Hindlimb muscle (tissue), 1 donor: Measurements from ENCODE around the gene PHKG2. TPM values are rescaled to one million over a fixed set of nuclear protein-coding genes. Genes with fewer than 3 reads are reported as not detected.
A peak's percentile ranks its signal among the peaks of the same experiment; 100 is the strongest.

Source experiments
- DNase-seq: peaks from one replicate; pipeline ENCODE4 v3.0.0-alpha.2; 2013
- polyA plus RNA-seq: library from polyadenylated mRNA; unstranded; fragments of 120-200 nt; gene quantifications from one replicate; pipeline ENCODE4 v1.2.1, GENCODE V29; 2013; ENCODE audit not compliant: insufficient read length

Gene PHKG2
- polyA plus RNA-seq, 1 donor, result 13.6 TPM

GRCh38 chr16:30728899-30729672 is 19.1 kb upstream of the PHKG2 start:
- no peak for DNase-seq

DNA sequence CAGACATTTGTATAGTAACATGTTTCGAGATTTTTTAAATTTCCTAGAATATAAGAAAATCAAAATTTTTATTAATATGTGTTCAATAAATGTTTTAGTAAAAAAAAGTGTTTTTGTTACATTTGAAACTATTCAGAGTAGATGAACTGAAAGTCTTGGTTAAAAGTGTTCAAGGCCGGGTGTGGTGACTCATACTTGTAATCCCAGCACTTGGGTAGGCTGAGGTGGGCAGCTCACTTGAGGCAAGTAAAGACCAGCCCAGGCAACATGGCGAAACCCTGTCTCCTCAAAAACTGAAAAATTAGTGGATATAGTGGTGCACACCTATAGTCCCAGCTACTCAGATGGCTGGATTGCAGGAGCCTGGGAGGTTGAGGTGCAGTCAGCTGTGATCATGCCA is 16.8 kb upstream of the PHKG2 start:
- DNase-seq, result no peak

GRCh38 chr16:30736995-30737793 is 11.0 kb upstream of the PHKG2 start:
- no peak for DNase-seq

- DNase-seq, result no peak
Observed at GRCh38 chr16:30737794-30738648, 10.2 kb upstream of the PHKG2 start.

DNA sequence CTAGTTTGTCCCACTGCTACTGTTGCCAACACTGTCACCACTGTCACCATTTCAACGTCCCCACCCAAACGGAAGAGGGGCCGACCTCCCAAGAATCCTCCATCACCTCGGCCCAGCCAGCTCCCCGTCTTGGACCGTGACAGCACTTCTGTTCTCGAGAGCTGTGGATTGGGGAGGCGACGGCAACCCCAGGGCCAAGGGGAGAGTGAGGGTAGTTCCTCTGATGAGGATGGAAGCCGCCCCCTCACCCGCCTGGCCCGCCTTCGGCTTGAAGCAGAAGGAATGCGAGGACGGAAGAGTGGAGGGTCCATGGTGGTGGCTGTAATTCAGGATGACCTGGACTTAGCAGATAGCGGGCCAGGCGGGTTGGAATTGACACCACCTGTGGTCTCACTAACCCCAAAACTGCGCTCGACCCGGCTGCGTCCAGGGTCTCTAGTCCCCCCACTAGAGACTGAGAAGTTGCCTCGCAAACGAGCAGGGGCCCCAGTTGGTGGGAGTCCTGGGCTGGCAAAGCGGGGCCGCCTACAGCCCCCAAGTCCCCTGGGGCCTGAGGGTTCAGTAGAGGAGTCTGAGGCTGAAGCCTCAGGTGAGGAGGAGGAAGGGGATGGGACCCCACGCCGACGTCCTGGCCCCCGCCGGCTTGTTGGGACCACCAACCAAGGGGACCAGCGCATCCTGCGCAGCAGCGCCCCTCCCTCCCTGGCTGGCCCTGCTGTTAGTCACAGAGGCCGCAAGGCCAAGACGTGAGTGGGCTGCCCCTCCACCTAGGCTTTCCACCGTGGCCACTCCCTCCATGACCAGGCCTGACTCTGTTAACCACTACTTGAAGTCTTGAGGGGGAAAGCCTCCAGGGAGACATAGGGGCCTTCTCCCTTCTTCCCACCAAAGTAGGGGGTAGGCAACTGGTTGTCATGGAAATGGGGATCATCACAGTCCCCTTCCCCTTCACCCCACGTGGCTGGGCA is 9.0 kb upstream of the PHKG2 start:
- no peak for DNase-seq

GRCh38 chr16:30740364-30741251 is 7.6 kb upstream of the PHKG2 start:
- DNase-seq, result no peak

- no peak for DNase-seq
Observed at GRCh38 chr16:30741461-30741914, 6.7 kb upstream of the PHKG2 start.

DNA sequence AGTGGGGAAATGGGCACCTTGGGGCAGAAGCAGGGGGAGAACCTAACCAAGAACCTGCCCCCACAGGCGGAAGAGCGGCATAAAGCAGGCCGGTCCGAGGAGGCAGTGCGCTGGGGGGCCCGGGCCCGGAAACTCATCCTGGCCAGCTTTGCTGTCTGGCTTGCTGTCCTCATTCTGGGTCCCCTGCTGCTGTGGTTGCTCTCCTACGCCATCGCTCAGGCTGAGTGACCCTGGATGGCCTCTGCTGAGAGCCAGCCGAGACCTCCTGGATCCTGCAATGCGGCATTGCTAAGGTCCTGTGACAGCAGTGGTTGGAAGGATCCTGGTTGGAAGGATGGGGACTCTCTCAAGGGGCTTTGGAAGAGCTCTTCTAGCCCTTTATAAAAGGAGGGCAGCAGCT is 4.5 kb upstream of the PHKG2 start:
- no peak for DNase-seq

DNA sequence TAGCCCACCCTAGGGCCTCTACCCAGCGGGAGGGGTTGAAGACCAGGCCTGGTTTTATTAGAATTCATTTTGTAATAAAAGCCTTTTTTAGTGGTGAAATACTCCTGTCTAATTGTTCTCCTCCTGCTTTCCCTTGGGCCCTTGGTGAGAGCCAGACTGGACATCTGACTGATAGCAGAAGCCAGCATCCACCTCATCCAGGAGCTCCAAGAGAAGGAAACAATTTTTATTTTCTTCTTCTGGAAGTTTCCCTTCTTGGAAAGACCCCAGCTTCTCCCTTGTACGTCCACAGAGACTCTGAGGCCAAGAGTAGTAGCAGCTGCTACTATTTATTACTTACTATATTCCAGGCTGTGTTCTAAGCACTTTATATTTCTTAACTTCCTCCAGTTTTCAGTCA is 4.0 kb upstream of the PHKG2 start:
- DNase-seq, result peak; percentile 82

- no peak for DNase-seq
Observed at GRCh38 chr16:30745082-30745481, 3.1 kb upstream of the PHKG2 start.

DNA sequence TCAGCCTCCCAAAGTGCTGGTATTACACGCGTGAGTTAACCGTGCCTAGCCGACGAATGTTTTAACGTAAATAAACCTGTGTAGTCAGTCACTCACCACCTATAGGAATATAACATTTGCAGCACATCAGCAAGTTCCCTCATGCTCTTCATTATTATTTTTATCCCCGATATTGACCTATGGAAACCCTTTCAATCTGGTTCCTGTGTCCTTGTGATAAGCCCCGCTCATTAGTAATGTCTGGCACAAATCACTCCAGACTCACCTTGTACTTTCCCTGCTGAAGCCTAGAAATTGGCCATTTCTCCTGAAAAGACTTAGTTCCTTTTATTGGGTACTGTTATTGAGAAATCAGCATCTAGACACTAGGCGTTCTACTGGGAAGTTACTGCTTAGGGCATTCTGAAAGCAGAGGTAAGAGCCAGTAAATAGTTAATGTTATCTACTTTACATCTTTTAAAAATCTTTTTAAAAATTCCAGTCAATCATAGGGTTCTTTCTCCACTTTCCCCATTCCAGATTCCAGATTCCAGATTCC is 1.5 kb upstream of the PHKG2 start:
- DNase-seq, result no peak

GRCh38 chr16:30747331-30747730 is 894 bp upstream of the PHKG2 start:
- DNase-seq, result no peak

GRCh38 chr16:30748634-30749445 is 615 bp downstream of the PHKG2 start:
- no peak for DNase-seq

- no peak for DNase-seq
Observed at GRCh38 chr16:30750201-30750600, 2.0 kb downstream of the PHKG2 start.

DNA sequence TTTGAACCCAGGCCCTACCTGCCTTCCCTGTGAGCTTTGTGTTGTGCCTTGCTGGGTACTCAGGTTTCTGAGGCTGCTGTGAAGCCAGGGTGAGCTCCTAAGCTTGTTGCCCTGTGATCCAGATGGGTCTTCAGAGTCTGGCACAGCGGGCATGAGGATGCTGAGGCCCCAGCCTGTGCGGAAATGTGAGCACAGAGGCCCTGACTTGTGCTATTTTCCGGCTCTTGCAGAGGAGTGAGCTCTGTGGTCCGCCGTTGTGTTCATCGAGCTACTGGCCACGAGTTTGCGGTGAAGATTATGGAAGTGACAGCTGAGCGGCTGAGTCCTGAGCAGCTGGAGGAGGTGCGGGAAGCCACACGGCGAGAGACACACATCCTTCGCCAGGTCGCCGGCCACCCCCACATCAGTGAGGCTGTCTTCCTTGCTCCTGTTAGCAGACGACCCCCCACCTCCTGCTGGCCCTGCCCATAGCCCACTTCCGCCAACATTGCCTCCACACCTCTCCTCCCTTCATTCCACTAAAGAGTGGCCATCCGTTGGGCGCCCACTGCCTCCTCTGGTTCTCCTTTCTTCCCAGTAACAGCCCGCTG is 2.7 kb downstream of the PHKG2 start:
- no peak for DNase-seq

- no peak for DNase-seq
Observed at GRCh38 chr16:30753596-30753995, 5.4 kb downstream of the PHKG2 start.

DNA sequence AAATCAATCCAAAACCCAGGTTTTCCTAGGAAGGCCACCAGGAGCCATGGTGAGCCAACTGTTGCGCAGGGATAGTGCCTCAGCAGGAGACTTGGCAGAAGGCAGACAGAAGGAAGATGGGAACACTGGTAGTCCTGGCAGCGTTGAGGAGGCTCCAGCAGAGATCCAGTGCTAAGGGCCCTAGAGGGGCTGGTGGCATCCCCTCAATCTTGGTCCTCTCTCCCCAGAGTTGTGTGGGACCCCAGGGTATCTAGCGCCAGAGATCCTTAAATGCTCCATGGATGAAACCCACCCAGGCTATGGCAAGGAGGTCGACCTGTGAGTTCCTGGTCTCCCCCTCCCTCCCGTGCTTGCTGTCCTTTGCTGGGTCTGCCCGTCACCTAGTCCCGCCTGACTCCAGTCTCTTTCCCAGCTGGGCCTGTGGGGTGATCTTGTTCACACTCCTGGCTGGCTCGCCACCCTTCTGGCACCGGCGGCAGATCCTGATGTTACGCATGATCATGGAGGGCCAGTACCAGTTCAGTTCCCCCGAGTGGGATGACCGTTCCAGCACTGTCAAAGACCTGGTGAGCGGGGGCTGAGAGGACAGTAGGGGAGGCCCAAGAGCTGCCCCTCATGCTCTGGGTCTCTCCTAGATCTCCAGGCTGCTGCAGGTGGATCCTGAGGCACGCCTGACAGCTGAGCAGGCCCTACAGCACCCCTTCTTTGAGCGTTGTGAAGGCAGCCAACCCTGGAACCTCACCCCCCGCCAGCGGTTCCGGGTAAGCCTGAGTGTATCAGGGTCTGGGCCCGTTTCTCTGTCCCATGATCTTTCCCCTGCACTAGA is 7.9 kb downstream of the PHKG2 start:
- no peak for DNase-seq

DNA sequence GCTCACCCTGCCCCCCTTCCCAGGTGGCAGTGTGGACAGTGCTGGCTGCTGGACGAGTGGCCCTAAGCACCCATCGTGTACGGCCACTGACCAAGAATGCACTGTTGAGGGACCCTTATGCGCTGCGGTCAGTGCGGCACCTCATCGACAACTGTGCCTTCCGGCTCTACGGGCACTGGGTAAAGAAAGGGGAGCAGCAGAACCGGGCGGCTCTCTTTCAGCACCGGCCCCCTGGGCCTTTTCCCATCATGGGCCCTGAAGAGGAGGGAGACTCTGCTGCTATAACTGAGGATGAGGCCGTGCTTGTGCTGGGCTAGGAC is 8.5 kb downstream of the PHKG2 start:
- DNase-seq, result no peak
